ENCODE results near the gene FADS2.

GRCh38 chr11:61890529-61891330 lies 62.6 kb downstream of the FADS2 start:
- TF ChIP-seq CTCF (IDR thresholded peaks at IDR 0.05; ENCODE audit: low read length) (no peak), EZH2phosphoT487 (IDR thresholded peaks at IDR 0.05; ENCODE audit: low read length) (no peak)
